Measurements from ENCODE around the gene JAML.

The JAML gene

GRCh38 chr11:118238929-118239328 is 14.1 kb upstream of the JAML start:
- DNase-seq = no peak

DNA sequence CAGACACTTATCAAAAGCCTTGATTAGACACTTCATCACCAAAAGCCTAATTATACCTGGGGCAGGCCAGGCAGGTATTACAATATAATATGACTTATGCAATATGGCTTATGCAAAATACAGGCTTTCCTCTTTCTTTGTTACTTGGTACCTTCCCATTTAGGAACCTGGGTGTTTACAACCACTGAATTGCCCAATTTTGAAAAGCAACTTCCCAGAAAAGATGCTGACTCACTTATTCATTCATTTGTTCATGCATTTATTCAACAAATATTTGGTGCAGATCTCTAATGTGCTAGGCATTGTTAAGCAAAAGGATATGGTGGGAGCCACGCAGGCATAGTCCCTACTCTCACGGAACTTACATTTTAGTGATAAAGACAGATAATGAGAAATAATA is 13.6 kb upstream of the JAML start:
- no peak for DNase-seq

DNA sequence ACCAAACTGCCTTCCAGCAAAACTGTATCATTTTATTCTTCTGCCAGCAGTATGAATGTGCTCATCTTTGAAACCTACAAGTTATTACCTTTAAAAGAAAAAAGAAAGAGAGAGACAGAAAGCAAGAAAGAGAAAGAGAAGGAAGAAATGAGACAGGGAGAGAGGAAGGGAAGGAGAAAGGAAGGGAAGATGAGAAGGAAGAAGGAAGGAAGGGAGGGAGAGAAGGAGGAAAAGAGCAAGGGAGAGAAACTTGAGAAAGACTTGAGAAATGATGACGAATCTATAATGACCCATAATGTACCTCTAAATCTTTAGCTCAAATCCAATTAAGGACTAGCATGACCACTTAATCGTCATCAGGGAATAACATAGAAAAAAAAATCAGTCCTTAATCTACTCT is 11.4 kb upstream of the JAML start:
- DNase-seq = no peak

DNA sequence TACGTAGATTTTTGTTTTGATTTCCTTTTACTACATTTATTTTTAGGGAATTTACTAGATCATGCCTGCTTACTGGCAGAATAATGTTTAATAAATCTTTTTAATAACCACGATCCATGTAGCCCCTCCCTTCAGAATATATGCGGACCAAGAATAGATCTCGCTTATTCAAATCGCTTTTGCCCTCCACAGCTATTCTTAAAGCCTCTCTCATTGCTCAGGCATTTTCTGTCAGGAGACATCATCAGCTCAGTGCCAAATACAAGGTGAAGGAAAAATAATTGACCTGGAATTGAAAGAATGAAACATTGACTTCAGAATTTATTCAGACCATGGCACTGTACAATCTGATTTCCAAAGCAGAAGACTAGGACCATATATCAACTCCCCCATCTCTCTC is 10.0 kb upstream of the JAML start:
- DNase-seq = no peak

GRCh38 chr11:118233850-118234249 is 9.0 kb upstream of the JAML start:
- DNase-seq = no peak

GRCh38 chr11:118233377-118233776 is 8.6 kb upstream of the JAML start:
- no peak for DNase-seq

- no peak for DNase-seq
These were observed 7.8 kb upstream of the JAML start for GRCh38 chr11:118232659-118233058.

- DNase-seq = no peak
These were observed 6.7 kb upstream of the JAML start for GRCh38 chr11:118231461-118231860.

- no peak for DNase-seq
These were observed 5.3 kb upstream of the JAML start for GRCh38 chr11:118230088-118230487.

GRCh38 chr11:118229274-118229847 is 4.5 kb upstream of the JAML start:
- no peak for DNase-seq

GRCh38 chr11:118227865-118228785 is 3.3 kb upstream of the JAML start:
- DNase-seq = no peak

DNA sequence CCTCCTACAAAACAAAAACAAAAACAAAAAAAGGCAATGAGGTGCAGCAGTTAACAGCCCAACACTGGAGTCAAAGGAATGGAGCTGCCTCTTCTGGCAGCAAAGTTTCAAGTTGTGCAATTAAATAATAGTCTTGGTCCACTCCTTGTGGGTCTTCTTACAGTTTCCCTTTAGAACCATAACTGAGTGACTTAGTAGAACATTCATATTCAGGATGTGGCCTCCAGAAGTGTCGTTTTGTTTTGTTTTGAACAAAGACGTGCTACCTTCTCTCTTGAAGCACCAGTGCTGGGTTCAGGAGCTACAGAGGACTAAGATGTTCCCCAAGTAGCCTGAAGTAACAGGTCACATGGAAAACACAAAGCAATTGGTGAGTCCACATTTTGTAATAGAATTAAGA is 2.0 kb upstream of the JAML start:
- DNase-seq = no peak

DNA sequence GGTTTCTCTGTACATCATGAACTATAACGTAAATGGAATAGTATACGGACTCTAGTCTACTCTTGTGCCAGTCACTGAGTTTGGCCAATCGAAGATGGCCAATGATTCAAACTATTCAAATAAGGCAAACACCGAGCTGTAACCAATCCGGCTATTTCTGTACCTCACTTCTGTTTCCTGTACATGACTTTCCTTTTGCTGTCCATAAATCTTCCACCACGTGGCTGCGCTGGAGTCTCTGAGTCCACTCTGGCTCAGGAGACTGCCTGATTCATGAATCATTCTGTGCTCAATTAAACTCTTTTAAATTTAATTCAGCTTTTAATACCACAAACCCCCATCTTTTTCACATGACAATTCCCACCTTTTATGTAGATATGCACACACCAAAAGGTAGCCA is 1.5 kb upstream of the JAML start:
- no peak for DNase-seq

DNA sequence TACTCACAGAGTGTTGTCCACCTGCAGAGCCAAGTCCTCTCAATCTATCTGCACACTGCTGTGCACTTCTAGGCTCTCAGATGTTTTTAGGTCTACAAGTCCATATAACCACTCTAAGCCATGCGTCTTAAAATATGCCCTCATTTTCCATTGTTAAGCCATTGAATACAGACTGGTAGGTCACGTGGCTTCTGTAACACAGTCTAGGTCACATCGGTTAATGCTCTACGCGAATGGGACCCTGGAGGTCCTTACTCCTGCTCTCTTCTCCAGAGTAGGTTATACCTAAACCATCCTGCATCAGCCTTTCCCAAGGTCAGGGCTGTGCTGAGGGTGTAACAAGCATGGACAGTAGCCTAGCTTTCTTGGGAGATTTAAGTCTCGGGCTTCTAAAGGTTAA is 819 bp downstream of the JAML start:
- DNase-seq = no peak

DNA sequence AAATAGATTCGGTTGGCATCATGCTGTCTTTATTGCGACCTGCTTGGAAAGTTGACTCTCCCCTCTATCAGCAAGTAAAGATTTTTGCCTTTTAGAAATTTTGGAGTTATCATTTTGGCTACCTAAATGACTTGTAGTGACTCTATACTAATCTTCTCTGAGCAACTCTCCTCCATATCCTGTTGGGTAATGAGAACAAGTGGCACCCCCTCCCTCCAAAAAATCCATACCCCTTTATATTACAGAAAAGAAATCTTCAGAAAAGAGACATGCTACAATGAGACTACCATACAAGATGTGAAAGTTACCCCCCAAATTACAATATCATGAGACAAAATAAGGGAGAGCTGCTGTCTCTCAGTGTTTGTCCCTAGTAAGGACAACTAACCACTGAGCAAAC is 1.2 kb downstream of the JAML start:
- no peak for DNase-seq

GRCh38 chr11:118222437-118222836 is 2.4 kb downstream of the JAML start:
- no peak for DNase-seq

GRCh38 chr11:118221419-118221818 is 3.4 kb downstream of the JAML start:
- DNase-seq = no peak

DNA sequence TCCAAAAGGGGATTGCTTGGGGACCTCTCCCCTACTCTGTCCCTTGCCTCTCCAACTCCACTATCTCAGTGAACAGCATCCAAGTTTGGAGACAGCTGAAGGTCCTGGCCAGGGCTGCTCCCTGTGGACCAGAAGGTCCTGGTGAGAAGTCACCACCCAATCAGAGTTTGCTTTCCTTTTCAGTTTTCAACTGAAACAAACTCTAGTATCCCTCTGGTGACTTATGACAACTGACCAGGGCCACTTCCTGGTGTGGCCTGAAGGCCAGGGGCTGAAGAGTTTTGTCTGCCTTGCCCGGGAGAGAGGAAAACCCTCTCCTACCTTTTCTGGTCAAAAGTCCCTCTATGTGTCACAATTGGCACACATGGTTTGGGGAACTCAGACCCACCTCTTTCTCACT is 5.1 kb downstream of the JAML start:
- DNase-seq = no peak

DNA sequence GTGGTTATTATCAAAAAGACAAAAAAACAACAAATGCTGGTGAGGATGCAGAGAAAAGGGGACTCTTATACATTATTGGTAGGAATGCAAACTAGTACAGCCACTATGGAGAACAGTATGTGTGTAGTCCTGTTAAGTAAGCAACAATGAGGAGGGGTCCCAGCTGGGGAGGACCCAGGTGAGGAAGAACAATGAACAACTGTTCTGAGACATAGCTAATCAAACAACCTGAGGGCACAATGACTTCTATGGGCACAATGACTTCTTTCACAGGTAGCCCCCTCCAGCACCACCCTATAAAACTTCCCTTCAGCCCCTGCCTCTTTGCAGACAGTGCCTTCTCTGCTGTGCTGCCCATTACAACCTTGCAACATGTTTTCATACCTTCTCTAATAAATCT is 5.6 kb downstream of the JAML start:
- DNase-seq = no peak

DNA sequence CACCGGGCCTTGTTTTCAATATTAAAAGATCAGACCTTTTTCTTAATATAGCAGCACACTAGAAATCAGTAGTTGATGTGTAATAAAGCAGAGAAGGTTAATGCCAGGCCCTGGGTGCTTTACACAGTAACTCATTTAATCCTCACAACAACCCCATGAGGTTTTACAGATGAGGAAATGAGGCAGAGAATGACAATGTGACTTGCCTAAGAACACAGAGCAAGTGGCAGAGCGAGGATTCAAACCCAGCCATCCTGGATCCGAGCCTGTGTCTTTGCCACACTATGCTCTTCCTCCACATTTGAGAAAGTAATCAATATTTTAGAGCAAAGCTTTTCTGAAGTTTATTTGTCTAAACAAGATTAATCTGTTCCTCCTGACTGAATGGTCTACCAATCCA is 7.2 kb downstream of the JAML start:
- DNase-seq = no peak

GRCh38 chr11:118216621-118217481 is 8.0 kb downstream of the JAML start:
- DNase-seq = no peak

GRCh38 chr11:118215765-118216164 is 9.0 kb downstream of the JAML start:
- DNase-seq = no peak

DNA sequence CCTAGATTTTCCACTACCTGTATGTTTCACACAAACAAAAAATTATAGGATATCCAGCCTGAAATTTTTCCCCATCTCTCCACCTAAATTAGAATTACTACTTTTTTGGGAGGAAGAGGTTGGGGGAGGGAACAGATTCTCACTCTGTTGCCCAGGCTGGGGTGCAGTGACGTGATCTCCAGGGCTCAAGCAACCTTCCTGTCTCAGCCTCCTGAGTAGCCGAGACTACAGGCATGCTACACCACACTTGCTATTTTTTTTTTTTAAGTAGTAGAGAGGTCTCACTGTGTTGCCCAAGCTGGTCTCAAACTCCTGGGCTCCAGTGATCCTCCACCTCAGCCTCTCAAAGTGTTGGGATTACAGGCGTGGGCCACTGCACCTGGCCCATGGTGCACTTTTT is 9.5 kb downstream of the JAML start:
- no peak for DNase-seq

All from NCI-H1417 treated with DMSO at 0.1 percent for 48 hours (cell line).